Measurements from ENCODE around the gene DGKZ.

DNA sequence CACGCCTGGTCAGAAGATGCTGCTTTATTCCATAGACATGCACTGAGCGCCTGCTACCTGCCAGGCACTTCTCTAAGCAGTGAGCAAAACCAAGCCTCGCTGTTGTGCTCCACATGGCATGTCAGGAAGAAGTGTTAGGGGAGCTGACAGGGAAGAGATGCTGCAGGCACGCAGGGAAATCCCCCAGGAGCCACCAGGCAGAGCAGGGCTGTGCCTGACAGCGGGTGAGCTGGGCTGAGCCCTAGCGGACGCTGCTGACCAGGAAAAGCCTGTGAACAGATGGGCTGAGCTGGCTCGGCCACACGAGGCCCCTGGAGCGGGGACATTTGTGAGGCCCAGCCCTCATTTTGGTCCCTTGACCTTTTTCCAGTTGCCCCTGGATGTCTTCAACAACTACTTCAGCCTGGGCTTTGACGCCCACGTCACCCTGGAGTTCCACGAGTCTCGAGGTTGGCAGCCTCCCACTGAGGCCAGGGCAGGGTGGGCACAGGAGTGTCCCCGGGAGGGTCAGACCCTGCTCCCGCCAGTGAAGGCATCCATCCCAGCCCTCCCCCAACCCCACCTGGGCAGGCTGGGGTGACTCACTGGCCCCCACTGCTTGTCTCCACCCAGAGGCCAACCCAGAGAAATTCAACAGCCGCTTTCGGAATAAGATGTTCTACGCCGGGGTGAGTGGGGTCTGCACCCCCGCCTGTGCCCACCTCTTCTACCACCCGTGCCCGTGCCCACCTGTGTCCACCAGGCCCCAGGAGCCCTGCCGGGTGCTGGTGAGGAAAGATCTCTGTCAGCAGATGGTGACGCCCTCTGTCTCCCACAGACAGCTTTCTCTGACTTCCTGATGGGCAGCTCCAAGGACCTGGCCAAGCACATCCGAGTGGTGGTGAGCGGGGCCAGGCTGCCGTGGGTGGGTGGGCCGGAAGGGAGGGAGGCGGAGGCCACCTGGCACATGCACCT lies 26.8 kb downstream of the DGKZ start:
- TF ChIP-seq EZH2 (IDR thresholded peaks at IDR 0.05; ENCODE audit: insufficient read depth, poor library complexity, severe bottlenecking) (no peak), EZH2phosphoT487 (IDR thresholded peaks at IDR 0.05; ENCODE audit: insufficient read depth, low read depth) (no peak)

Data from GM23248 (cell line).